Retinal pigment epithelial cell (primary cell): ENCODE results near the gene HSF2BP.

Source experiments
- DNase-seq: peaks from one replicate; pipeline ENCODE4 v3.0.0-alpha.2; 2010; ENCODE audit warnings: low read depth
- H3K4me3 ChIP-seq: 2 replicates; pipeline ENCODE4 v1.5.1; 2011; ENCODE audit warnings: mild to moderate bottlenecking, low read length, control low read depth, moderate library complexity
- CTCF ChIP-seq: conservative IDR thresholded peaks from 2 replicates; pipeline ENCODE4 v1.5.1; 2011; ENCODE audit warnings: low read depth, low read length, control low read depth, inconsistent platforms

Gene HSF2BP

GRCh38 chr21:43669828-43670605 lies 10.7 kb upstream of the HSF2BP start:
- TF ChIP-seq CTCF = no peak
- DNase-seq = no peak
- H3K4me3 ChIP-seq = no peak overlapping the region

- TF ChIP-seq CTCF = no peak
- no peak overlapping the region for H3K4me3 ChIP-seq
- peak; percentile 68 for DNase-seq
Observed at GRCh38 chr21:43667191-43667904, 8.1 kb upstream of the HSF2BP start.

GRCh38 chr21:43665879-43666278 lies 6.6 kb upstream of the HSF2BP start:
- no peak for DNase-seq
- TF ChIP-seq CTCF = no peak
- H3K4me3 ChIP-seq = no peak overlapping the region

- DNase-seq = no peak
- TF ChIP-seq CTCF = no peak
- H3K4me3 ChIP-seq = no peak overlapping the region
Observed at GRCh38 chr21:43664358-43664757, 5.1 kb upstream of the HSF2BP start.

GRCh38 chr21:43663033-43663432 lies 3.7 kb upstream of the HSF2BP start:
- TF ChIP-seq CTCF = no peak
- no peak overlapping the region for H3K4me3 ChIP-seq
- no peak for DNase-seq

- no peak for TF ChIP-seq CTCF
- H3K4me3 ChIP-seq = no peak overlapping the region
- DNase-seq = no peak
Observed at GRCh38 chr21:43662286-43662685, 3.0 kb upstream of the HSF2BP start.

- DNase-seq = no peak
- no peak for TF ChIP-seq CTCF
- peak overlapping the region; percentile 43 for H3K4me3 ChIP-seq
Observed at GRCh38 chr21:43658769-43659135, 536 bp downstream of the HSF2BP start.
